Thyroid gland (tissue), 4 donors: ENCODE measurements around the gene RPL27A.

Source experiments
- CTCF ChIP-seq, 6 experiments: fragments of 200-600 bp in 3 of 6; fragments of 450-650 bp in 3 of 6; sonication (generic) in 3 of 6; IDR thresholded peaks; one replicate each; pipeline ENCODE4 v1.5.1; 2016 to 2019; ENCODE audit warnings: antibody characterized with exemption in 6 of 6, mild to moderate bottlenecking in 2 of 6, inconsistent platforms in 1 of 6, moderate library complexity in 1 of 6
- POLR2A ChIP-seq, 2 donors: fragments of 450-650 bp; IDR thresholded peaks; one replicate each; pipeline ENCODE4 v1.6.1; 2017; ENCODE audit warnings: antibody characterized with exemption in 2 of 2, mild to moderate bottlenecking in 2 of 2, moderate library complexity in 1 of 2

DNA sequence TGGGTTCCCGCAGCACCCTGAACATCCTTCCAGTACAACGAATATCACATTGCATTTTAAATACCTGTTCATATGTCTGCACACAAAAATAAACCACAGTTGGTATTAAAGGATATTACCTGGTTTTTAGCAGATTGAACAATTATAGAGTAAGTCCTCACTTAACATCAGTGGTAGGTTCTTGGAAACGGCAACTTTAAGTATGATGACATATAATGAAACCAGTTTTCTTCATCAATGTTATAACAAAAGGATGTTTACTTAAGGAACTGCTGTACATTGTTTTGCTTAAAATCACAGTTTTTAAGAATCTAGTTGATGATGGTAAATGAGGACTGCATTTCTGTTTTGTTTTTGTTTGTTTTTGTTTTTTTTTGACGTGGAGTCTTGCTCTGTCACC, 28.1 kb upstream of the RPL27A start:
- TF ChIP-seq CTCF (IDR thresholded peaks at IDR 0.05) (no peak), POLR2A (IDR thresholded peaks at IDR 0.05) (no peak)
